GM19397 (cell line): Measurements from ENCODE around the gene VAMP8.
"Not testable (repeated sequence)": the region's sequence is repeated elsewhere in the genome, so short reads cannot be mapped to it uniquely, and the experiment has no call there.

Experiments
- ATAC-seq: cut with Tn5 transposase; IDR thresholded peaks from one replicate; pipeline ENCODE4 v1.9.1; 2021; ENCODE audit warnings: mild to moderate bottlenecking, moderate library complexity; ENCODE audit not compliant: unreplicated experiment

The VAMP8 gene

DNA sequence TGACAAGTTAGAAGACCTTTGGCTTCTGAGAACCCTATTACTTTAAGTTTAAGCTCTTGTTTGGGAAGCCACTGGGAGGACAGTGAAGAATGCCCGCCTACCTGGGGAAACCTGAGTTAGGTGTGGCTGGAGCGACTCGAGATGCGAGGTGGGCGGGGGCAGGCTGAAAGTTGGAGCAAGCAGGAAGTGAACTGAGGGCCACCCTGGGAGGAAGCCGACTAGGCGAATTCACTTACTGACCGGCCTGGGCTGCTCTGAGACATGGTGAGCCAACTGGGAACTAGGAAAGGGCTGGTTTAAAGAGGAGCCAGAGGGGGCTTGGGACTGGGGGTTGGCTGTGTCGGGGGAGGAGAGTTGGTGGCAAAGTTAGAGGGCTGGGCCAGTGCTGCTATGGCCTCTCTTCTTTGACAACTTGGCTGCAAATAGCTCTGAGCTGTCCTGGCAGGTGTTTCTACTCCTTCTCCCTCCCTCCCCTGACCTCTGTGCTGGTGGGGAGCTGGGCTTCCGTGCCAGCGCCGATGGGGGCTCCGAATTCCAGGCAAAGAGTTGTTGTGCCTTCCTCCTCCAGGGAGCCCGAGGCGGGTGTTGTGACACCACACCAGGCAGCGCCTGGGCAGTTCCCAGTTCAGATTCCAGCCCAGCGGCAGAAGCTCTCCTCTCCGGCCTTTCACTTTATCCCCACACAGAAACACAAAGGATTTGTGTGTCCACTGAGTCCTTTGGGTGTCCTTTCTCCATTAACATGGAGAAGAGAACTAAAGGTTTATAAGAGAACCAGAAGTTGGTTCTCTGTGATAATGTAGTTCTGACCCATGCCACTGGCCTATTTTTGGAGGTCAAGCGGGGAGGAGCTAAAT lies at the start of gene VAMP8:
Gene VAMP8 (plus strand): TSS at position 201 of the 857 bp plus-strand sequence. CDS start 61 bp downstream, at position 262.
- no peak for ATAC-seq

DNA sequence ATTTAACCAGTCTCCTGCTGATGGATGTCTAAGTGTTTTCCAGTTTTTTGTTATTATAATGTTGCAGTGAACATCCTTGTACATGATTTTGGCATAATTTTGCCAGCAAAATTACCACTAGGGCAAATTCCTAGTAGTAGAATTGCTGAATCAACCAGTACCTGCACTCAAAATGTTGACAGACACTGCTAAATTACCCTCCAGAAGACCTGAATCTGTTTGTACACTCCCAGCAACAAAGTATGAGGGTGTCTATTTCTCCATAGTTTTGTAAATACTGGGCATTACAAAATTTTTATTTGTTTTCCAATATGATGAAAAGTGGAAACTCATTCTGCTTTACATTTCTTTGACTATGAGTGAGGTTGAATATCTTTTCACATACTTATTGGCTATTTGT lies 49.6 kb upstream of the VAMP8 start:
- ATAC-seq = no peak

DNA sequence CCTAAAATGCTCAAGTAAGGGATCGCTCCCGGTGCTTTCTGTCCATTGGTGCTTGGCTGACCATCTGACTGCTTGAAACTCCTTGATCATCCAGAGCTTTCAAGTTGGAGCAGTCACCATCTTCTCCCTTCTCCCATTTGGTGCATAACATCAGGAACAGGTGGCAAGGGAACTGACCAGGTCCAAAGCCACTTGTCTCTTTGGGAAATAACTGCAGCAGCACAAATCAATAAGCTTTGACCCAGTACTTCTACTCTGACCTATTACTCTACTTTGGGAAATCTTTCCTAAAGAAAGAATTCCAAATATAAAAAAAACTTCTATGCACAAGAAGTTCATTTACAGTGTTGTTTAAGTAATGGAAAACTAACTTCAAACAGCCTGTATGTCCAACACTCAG lies 49.0 kb upstream of the VAMP8 start:
- no peak for ATAC-seq

DNA sequence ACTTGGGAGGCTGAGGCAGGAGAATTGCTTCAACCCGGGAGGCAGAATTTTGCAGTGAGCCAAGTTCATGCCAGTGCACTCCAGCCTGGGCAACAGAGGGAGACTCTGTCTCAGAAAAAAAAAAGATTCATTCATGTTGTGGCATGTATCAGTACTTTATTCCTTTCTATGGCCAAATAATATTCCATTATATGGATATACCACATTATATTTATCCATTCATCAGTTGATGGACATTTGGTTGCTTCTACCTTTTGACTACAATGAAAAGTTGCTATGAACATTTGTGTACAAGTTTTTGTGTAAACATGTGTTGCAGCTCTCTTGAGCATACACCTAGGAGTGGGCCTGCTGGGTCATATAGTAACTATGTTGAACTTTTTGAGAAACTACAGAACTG lies 47.6 kb upstream of the VAMP8 start:
- no peak for ATAC-seq

DNA sequence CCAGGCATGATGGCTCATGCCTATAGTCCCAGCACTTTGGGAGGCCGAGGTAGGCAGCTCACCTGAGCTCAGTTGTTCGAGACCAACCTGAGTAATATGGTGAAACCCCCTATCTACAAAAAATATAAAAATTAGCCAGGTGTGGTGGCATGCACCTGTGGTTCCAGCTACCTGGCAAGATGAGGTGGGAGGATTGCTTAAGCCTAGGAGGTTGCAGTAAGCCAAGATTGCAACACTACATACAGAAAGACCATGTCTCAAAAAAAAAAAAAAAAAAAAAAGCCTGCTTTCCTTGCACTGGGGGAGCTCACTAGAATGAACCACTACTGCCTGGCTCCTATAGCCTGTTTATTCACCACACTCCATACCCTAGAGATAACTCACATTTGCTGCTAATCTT lies 45.8 kb upstream of the VAMP8 start:
- ATAC-seq = no peak

GRCh38 chr2:85534099-85534498 lies 43.3 kb upstream of the VAMP8 start:
- no peak for ATAC-seq

- no peak for ATAC-seq
Observed at GRCh38 chr2:85534881-85535280, 42.5 kb upstream of the VAMP8 start.

GRCh38 chr2:85536479-85536878 lies 40.9 kb upstream of the VAMP8 start:
- ATAC-seq = no peak

DNA sequence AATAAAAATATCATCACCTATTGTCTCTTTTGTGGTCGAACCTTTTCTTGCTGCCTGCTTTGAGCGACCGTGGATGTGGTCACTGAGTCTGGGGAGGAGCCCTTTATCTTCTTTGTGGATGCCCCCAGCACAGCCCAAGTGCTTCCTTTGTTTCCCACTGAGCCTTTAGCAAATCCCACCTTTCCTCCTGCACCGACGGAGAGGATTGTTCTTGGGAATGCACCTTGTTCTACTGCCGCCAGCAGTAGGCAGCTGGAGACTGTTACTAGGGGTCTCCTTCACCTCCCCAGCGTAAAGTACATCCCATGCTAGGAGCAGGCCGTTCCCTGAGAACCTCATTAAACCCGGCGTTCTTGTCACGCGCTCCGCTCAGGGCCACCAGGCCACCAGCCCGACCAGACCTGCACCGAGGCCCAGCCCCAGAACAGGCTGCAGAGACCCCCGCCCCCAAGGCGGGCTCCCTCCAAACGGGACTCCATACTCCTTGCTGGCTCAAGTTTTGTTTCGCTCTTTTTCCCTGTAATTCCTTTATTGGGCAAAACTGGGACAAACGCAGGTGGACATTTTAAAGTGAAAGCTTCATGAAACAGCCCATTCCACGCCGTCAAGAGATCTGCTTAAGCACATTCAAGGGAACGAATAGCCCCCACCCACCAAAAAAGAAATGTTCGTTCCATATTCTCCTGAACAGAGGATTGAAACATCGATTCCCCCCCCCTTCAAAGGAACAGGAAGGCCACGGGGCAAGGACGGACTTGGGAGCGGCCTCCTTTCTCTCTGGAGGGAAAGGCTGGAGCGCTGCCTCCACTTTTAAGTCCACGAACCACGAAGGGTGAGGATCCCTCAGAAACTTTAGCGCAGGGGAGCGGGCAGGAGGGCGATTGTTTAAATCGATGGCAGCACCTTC lies 39.5 kb upstream of the VAMP8 start:
- ATAC-seq = no peak

GRCh38 chr2:85538507-85539360 lies 38.7 kb upstream of the VAMP8 start, which contains the start of gene MAT2A:
Gene MAT2A, plus strand, starts transcription at chr2:85539168. Its CDS starts 120 bp downstream, at chr2:85539288.
- ATAC-seq = peak; percentile 78

DNA sequence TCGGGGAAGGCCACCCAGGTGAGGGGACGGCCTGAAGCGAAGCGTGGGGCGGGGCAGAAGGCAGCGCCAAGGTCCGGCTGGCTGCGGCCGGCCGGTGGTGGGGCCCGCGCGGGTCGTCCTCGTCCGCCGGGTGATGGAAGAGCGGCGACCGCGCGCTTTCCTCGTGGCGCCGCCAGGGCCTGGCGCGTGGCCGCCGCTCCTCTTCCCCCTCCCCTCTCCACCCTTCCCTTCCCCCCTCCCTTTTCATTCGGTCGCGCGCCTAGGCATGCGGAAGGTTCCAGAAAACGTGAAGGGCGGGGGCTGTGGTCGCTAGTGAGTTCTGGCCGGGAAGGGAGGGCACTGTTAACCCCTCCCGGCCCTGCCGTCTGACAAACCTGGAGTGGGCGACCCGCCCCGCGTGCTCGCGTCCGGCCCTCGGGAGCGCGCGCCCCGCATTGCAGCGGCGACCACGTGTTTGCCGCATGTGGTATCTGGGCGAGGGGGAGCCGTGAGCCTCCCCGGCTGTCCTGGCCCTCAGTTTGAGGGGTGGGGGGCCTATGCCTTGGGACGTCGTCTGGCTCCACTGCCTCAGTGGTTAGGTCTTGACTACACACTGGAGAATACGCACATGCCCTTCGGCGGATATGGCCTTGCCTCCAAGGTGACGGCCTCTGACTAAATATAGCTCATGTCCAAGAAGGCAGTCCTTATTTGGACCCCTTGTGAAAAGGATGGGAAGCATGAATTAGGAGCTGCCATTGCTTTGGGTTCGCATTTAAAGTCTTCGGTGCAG lies 37.8 kb upstream of the VAMP8 start:
- ATAC-seq = peak; percentile 38

DNA sequence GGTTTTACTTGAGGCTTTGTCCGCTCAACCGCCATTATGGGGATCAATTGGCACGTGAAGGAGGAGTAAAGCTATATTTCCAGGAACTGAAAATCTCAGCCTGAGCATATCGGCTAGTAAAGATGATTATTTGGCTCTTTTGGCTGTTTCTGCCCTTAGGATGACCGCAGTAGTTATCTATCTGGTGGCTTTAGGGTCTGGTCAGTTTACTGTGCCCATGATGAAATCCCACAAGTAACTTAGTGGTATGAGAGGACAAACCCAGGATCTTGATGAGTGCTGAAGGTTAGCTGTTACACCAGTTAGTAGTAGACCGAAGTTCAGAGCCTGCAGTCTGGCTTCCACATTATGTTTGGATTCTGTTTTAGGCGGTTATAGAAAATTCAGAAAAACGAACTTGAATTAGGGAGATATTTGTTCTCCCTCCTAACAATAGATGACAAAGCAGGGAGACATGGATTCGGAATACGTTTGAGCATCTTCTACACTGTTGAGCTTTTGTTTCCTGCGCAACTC lies 37.2 kb upstream of the VAMP8 start:
- ATAC-seq = no peak

DNA sequence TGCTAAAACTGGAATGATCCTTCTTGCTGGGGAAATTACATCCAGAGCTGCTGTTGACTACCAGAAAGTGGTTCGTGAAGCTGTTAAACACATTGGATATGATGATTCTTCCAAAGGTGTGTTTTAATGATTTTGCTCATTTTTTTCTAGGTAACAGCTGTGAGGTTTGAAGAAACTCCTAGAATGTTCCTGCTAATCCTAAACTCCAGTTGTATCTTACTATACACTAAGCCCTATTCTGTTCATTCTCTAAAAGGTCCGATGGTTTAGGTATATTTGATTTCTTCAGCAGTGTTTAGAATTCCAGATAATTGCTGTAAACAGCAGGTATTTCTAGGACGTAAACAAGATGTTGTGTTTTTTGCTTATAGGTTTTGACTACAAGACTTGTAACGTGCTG lies 36.1 kb upstream of the VAMP8 start:
- no peak for ATAC-seq

- ATAC-seq = no peak
Observed at GRCh38 chr2:85541753-85542457, 35.5 kb upstream of the VAMP8 start.

GRCh38 chr2:85542777-85543176 lies 34.6 kb upstream of the VAMP8 start:
- no peak for ATAC-seq

DNA sequence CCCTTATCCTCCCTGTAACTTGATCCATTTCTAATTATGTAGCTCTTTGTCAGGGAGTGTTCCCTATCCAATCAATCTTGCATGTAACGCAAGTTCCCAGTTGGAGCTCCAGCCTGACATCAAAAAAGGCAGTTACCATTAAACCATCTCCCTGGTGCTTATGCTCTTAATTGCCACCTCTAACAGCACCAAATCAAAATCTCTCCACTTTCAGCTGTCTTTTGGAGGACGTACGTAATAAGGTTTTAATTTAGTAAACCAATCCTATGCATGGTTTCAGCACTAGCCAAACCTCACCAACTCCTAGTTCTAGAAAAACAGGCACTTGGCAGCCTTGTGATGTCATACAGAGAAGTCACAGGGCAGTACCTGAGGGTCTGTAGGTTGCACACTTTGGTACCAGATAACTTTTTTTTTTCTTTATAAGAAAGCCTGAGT lies 33.1 kb upstream of the VAMP8 start:
- ATAC-seq = not testable (repeated sequence)

GRCh38 chr2:85544915-85545779 lies 32.2 kb upstream of the VAMP8 start:
- not testable (repeated sequence) for ATAC-seq

DNA sequence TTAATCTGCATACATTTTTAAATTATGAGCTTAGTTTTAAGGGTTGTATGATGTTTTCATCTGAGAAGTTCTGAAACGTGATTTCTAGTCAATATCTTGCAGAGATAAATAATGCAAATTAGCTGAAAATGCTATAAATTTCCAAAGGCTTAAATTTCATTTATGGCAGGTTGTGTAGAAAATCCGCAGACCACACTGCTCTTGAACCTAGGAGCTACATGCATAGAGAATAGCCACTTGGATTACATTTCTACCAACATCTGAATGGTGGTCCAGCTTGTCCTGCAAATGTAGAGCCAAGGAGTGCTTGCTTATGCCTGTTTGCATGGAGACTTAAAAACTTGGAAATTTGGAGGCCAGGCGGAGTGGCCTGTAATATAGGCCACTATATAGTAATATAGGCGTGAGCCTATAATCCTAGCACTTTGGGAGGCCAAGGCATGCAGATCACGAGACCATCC lies 31.6 kb upstream of the VAMP8 start:
- ATAC-seq = no peak
